HL-60 (cell line): ENCODE measurements around the gene F7.

Experiments used
- DNase-seq, 2 experiments: peaks; one replicate each; pipeline ENCODE4 v3.0.0-alpha.2; 2010 to 2020; ENCODE audit warnings: low read depth in 1 of 2, low spot score in 1 of 2
- H3K27ac ChIP-seq: fragments of 250-450 bp; sonication (Bioruptor Pico); replicated peaks from 2 replicates; pipeline ENCODE4 v1.5.1; 2020; ENCODE audit warnings: mild to moderate bottlenecking, moderate library complexity
- H3K27me3 ChIP-seq: fragments of 250-450 bp; sonication (Bioruptor Pico); 2 replicates; pipeline ENCODE4 v1.5.1; 2021; ENCODE audit warnings: mild to moderate bottlenecking, moderate library complexity; ENCODE audit not compliant: insufficient read depth, poor library complexity, severe bottlenecking
- H3K4me3 ChIP-seq: replicated peaks from 2 replicates; pipeline ENCODE4 v1.5.1; 2011; ENCODE audit warnings: mild to moderate bottlenecking, control low read depth, low read length; ENCODE audit not compliant: insufficient read depth
- CTCF ChIP-seq: IDR thresholded peaks from one replicate; pipeline ENCODE4 v1.5.1; 2011; ENCODE audit warnings: low read length, control low read depth, inconsistent platforms; ENCODE audit not compliant: insufficient read depth
- GABPA ChIP-seq: IDR thresholded peaks from 2 replicates; pipeline ENCODE4 v1.6.1; 2012; ENCODE audit warnings: low read depth
- POLR2AphosphoS5 ChIP-seq: IDR thresholded peaks from 2 replicates; pipeline ENCODE4 v1.6.1; 2012; ENCODE audit warnings: low read depth
- REST ChIP-seq: IDR thresholded peaks from 2 replicates; pipeline ENCODE4 v1.6.1; 2012; ENCODE audit warnings: low read depth; ENCODE audit not compliant: insufficient replicate concordance
- SPI1 ChIP-seq: IDR thresholded peaks from 2 replicates; pipeline ENCODE4 v1.6.1; 2012; ENCODE audit warnings: low read depth, mild to moderate bottlenecking, borderline replicate concordance

The F7 gene

DNA sequence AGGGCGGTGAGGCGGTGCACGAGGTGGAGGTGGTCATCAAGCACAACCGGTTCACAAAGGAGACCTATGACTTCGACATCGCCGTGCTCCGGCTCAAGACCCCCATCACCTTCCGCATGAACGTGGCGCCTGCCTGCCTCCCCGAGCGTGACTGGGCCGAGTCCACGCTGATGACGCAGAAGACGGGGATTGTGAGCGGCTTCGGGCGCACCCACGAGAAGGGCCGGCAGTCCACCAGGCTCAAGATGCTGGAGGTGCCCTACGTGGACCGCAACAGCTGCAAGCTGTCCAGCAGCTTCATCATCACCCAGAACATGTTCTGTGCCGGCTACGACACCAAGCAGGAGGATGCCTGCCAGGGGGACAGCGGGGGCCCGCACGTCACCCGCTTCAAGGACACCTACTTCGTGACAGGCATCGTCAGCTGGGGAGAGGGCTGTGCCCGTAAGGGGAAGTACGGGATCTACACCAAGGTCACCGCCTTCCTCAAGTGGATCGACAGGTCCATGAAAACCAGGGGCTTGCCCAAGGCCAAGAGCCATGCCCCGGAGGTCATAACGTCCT, 43.4 kb downstream of the F7 start:
- no peak for TF ChIP-seq GABPA
- TF ChIP-seq REST = no peak
- no peak for TF ChIP-seq CTCF
- no peak for TF ChIP-seq SPI1
- no peak for TF ChIP-seq POLR2AphosphoS5
- DNase-seq = no peak
- Histone ChIP-seq H3K27ac (no peak overlapping the region), H3K27me3 (no peaks in the 10 kb centered on the region), H3K4me3 (no peak overlapping the region)

DNA sequence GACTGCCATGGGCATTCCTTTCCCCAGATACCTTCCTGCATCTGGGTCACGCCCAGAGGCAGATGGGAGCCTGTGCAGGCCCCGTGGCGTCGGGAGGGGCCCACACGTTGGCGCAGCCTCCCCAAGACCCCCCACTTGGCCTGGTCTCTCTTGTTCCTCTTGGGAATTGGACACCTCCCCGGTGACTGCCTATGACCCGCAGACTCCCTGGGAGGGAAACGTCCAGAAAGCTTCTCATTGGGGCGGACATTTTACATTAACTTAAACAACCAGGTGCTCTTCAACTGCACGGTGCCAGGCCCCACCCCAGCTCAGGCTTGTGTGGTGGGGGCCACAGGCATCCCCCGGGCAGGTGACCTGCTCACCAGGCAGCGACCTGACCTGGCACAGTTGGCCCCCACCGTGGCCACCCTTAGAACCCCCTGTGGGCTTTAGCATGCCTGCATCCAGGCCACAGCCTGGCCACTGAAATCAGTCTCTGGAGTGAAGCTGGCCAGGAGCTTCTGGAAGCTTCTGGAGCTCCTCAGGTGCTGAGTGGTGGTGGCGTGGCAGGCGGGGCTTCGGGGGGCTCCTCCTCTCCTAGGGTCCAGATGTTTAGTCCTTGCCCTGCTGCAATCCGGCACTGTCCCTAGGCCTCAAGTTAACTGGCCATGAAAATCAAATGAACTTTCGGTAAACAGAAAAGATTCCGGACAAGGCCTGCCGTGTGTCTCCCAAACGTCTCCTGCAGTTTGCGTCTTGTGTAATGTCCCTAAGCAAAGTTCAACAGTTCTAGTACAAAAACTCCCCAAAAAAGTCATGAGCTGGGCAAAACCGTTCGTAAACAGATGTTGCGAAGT, 44.3 kb downstream of the F7 start:
- no peak overlapping the region for H3K27ac ChIP-seq
- TF ChIP-seq GABPA (no peak), REST (no peak), CTCF (no peak), SPI1 (no peak), POLR2AphosphoS5 (no peak)
- H3K4me3 ChIP-seq = no peak overlapping the region
- no peaks in the 10 kb centered on the region for H3K27me3 ChIP-seq
- DNase-seq = no peak

DNA sequence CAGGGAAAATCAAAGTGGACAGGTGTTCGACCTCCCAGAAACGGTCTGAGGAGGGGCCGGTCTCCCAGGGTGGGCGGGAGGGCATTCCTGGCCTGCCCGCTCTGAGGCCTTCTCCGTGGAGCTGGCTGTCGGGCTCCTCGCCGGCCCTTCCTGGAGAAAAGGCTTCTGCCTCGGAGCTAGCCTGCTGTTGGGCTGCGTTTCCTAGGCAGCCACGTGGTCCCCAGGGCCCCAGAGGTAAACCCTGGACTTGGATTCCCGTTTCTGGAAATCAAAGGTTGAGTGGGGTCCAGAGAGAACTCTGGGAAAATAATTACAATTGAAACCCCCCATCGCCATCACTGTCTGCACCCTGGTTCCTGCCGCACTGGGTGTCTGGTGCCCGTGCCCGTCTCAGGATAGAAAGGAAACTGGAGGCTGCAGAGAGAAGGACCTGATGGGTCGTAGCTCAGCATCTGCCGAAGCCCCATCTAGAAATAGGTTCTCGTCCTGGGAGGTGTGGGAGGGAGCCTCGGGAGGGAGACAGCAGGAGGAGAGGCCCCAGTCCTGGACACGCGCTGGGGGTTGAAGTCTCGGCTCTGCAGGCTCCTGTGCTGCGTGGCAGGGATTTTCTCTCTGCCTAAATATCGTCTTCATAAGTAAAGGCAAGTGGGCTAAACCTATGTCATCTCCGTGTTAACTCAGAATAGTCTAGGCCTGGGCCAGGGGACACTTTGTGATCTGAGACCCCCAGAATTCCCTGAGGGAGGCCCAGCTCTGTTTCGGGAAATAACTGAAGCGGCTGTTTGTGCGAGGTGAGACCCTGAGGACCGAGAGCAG, 45.2 kb downstream of the F7 start:
- no peak overlapping the region for H3K27ac ChIP-seq
- TF ChIP-seq GABPA = no peak
- TF ChIP-seq POLR2AphosphoS5 = no peak
- TF ChIP-seq CTCF = no peak
- no peak for TF ChIP-seq REST
- no peak for TF ChIP-seq SPI1
- DNase-seq = no peak
- H3K27me3 ChIP-seq = no peaks in the 10 kb centered on the region
- no peak overlapping the region for H3K4me3 ChIP-seq
